Stomach smooth muscle (tissue), 2 donors: ENCODE measurements around the gene MAP3K13.
"Not testable (repeated sequence)": the region's sequence is repeated elsewhere in the genome, so short reads cannot be mapped to it uniquely, and the experiment has no call there.

ENCODE experiments used
- H3K27ac ChIP-seq: one replicate; pipeline ENCODE4 v1.7.0; 2013; ENCODE audit warnings: mild to moderate bottlenecking, low read length, inconsistent platforms
- H3K27me3 ChIP-seq, 2 donors: one replicate each; pipeline ENCODE4 v1.7.0; 2013; ENCODE audit warnings: low read length in 2 of 2; ENCODE audit not compliant: insufficient read depth in 2 of 2, control insufficient read depth in 1 of 2
- H3K36me3 ChIP-seq, 2 donors: one replicate each; pipeline ENCODE4 v1.7.0; 2013; ENCODE audit warnings: low read length in 2 of 2; ENCODE audit not compliant: control insufficient read depth in 2 of 2, insufficient read depth in 2 of 2
- H3K4me1 ChIP-seq: one replicate; pipeline ENCODE4 v1.7.0; 2013; ENCODE audit warnings: low read length; ENCODE audit not compliant: control insufficient read depth, insufficient read depth
- H3K4me3 ChIP-seq, 2 donors: one replicate each; pipeline ENCODE4 v1.7.0; 2013; ENCODE audit warnings: low read length in 2 of 2
- H3K9ac ChIP-seq, 2 donors: one replicate each; pipeline ENCODE4 v1.7.0; 2013; ENCODE audit warnings: low read length in 2 of 2, mild to moderate bottlenecking in 1 of 2
- H3K9me3 ChIP-seq, 2 donors: one replicate each; pipeline ENCODE4 v1.7.0; 2013; ENCODE audit warnings: low read length in 2 of 2; ENCODE audit not compliant: control insufficient read depth in 2 of 2
- donor health status: healthy.
- donor health status: Pancreatic carcinoma.

MAP3K13 gene

GRCh38 chr3:185370349-185370748 lies 7.4 kb downstream of the MAP3K13 start:
- not testable (repeated sequence) for H3K27ac ChIP-seq, H3K4me3 ChIP-seq, H3K9ac ChIP-seq, H3K36me3 ChIP-seq, H3K4me1 ChIP-seq, H3K27me3 ChIP-seq, H3K9me3 ChIP-seq

- no peaks in the 10 kb centered on the region for H3K36me3 ChIP-seq
- H3K4me1 ChIP-seq = no peaks in the 10 kb centered on the region
- no peaks in the 10 kb centered on the region for H3K27me3 ChIP-seq
- no peak overlapping the region for H3K9ac ChIP-seq
- H3K9me3 ChIP-seq = no peaks in the 10 kb centered on the region
- H3K27ac ChIP-seq = no peak overlapping the region
- no peak overlapping the region for H3K4me3 ChIP-seq
Observed at GRCh38 chr3:185371306-185372074, 8.6 kb downstream of the MAP3K13 start.

GRCh38 chr3:185381320-185382058 lies 18.6 kb downstream of the MAP3K13 start:
- Histone ChIP-seq H3K4me3 (no peak overlapping the region), H3K9me3 (no peaks in the 10 kb centered on the region), H3K27me3 (no peaks in the 10 kb centered on the region), H3K4me1 (no peaks in the 10 kb centered on the region), H3K9ac (no peak overlapping the region), H3K36me3 (no peaks in the 10 kb centered on the region), H3K27ac (no peak overlapping the region)

- Histone ChIP-seq H3K4me1 (no peaks in the 10 kb centered on the region), H3K27me3 (no peaks in the 10 kb centered on the region), H3K36me3 (no peaks in the 10 kb centered on the region), H3K4me3 (no peak overlapping the region), H3K9ac (no peak overlapping the region), H3K27ac (no peak overlapping the region), H3K9me3 (no peaks in the 10 kb centered on the region)
Observed at GRCh38 chr3:185382154-185382553, 19.2 kb downstream of the MAP3K13 start.

- H3K27ac ChIP-seq, H3K4me1 ChIP-seq, H3K9ac ChIP-seq, H3K4me3 ChIP-seq, H3K36me3 ChIP-seq, H3K9me3 ChIP-seq, H3K27me3 ChIP-seq: not testable (repeated sequence)
Observed at GRCh38 chr3:185386515-185386914, 23.6 kb downstream of the MAP3K13 start.

GRCh38 chr3:185387646-185388045 lies 24.7 kb downstream of the MAP3K13 start:
- Histone ChIP-seq H3K4me1 (no peaks in the 10 kb centered on the region), H3K36me3 (no peaks in the 10 kb centered on the region), H3K27me3 (no peaks in the 10 kb centered on the region), H3K27ac (no peak overlapping the region), H3K9me3 (no peaks in the 10 kb centered on the region), H3K4me3 (no peak overlapping the region), H3K9ac (no peak overlapping the region)

- H3K27me3 ChIP-seq = no peaks in the 10 kb centered on the region
- H3K4me1 ChIP-seq = no peaks in the 10 kb centered on the region
- H3K9me3 ChIP-seq = no peaks in the 10 kb centered on the region
- H3K4me3 ChIP-seq = no peak overlapping the region
- no peaks in the 10 kb centered on the region for H3K36me3 ChIP-seq
- no peak overlapping the region for H3K27ac ChIP-seq
- H3K9ac ChIP-seq = no peak overlapping the region
Observed at GRCh38 chr3:185393055-185393454, 30.1 kb downstream of the MAP3K13 start.

- Histone ChIP-seq H3K4me1 (no peaks in the 10 kb centered on the region), H3K36me3 (no peaks in the 10 kb centered on the region), H3K9me3 (no peaks in the 10 kb centered on the region), H3K27ac (no peak overlapping the region), H3K4me3 (no peak overlapping the region), H3K27me3 (no peaks in the 10 kb centered on the region), H3K9ac (no peak overlapping the region)
Observed at GRCh38 chr3:185397676-185398075, 34.7 kb downstream of the MAP3K13 start.

- no peaks in the 10 kb centered on the region for H3K9me3 ChIP-seq
- H3K27ac ChIP-seq = no peak overlapping the region
- H3K27me3 ChIP-seq = no peaks in the 10 kb centered on the region
- no peaks in the 10 kb centered on the region for H3K36me3 ChIP-seq
- no peak overlapping the region for H3K4me3 ChIP-seq
- H3K9ac ChIP-seq = no peak overlapping the region
- H3K4me1 ChIP-seq = no peaks in the 10 kb centered on the region
Observed at GRCh38 chr3:185399737-185400667, 37.1 kb downstream of the MAP3K13 start.

- H3K9ac ChIP-seq = no peak overlapping the region
- H3K4me1 ChIP-seq = no peaks in the 10 kb centered on the region
- H3K9me3 ChIP-seq = no peaks in the 10 kb centered on the region
- no peak overlapping the region for H3K27ac ChIP-seq
- no peaks in the 10 kb centered on the region for H3K27me3 ChIP-seq
- no peak overlapping the region for H3K4me3 ChIP-seq
- H3K36me3 ChIP-seq = no peaks in the 10 kb centered on the region
Observed at GRCh38 chr3:185400866-185401265, 37.9 kb downstream of the MAP3K13 start.
